Caco-2 (cell line): ENCODE measurements around the gene RNF166. TPM values are rescaled to one million over a fixed set of nuclear protein-coding genes. Genes with fewer than 3 reads are reported as not detected.

Experiments
- BruUV-seq: library from RNA; stranded (reverse); fragments of 400-500 nt; replicated peaks from 2 replicates; lab custom pipeline; 2021; lab: Mats Ljungman, UMichigan
- CTCF ChIA-PET: fragments of 300-600 bp; sonication (Branson Sonifier 250); formaldehyde crosslinking; loops from one replicate; lab custom pipeline; 2022; ENCODE audit warnings: antibody characterized with exemption; lab: Charles Lee
- POLR2A ChIA-PET: fragments of 300-600 bp; sonication (Branson Sonifier 250); formaldehyde crosslinking; loops from one replicate; lab custom pipeline; 2022; ENCODE audit warnings: antibody characterized with exemption; lab: Charles Lee
- DNase-seq, 2 experiments: peaks; one replicate each; pipeline versions ENCODE4 v3.0.0 to v3.0.0-alpha.2; 2020 to 2022
- H3K27me3 ChIP-seq: replicated peaks from 2 replicates; pipeline ENCODE4 v1.6.0; 2011; ENCODE audit warnings: low read length; ENCODE audit not compliant: control insufficient read depth, insufficient read depth
- H3K36me3 ChIP-seq: 2 replicates; pipeline ENCODE4 v1.5.1; 2011; ENCODE audit warnings: low read length; ENCODE audit not compliant: control insufficient read depth, insufficient read depth
- H3K4me1 ChIP-seq: fragments of 250-450 bp; sonication (Bioruptor Pico); 2 replicates; pipeline ENCODE4 v1.5.1; 2020; ENCODE audit warnings: mild to moderate bottlenecking
- H3K4me3 ChIP-seq: 2 replicates; pipeline ENCODE4 v1.5.1; 2011; ENCODE audit warnings: low read depth, mild to moderate bottlenecking, control low read depth, low read length
- H3K9me3 ChIP-seq: fragments of 250-450 bp; sonication (Bioruptor Pico); 2 replicates; pipeline ENCODE4 v1.5.1; 2020; ENCODE audit warnings: mild to moderate bottlenecking, moderate library complexity
- H3K27ac Mint-ChIP-seq: one replicate; pipeline ENCODE4 v1.8.0; 2022; ENCODE audit warnings: mixed read lengths; ENCODE audit not compliant: unreplicated experiment
- H3K27me3 Mint-ChIP-seq: one replicate; pipeline ENCODE4 v1.8.0; 2022; ENCODE audit warnings: mixed read lengths; ENCODE audit not compliant: insufficient read depth, unreplicated experiment
- H3K36me3 Mint-ChIP-seq: one replicate; pipeline ENCODE4 v1.8.0; 2022; ENCODE audit warnings: mild to moderate bottlenecking, mixed read lengths; ENCODE audit not compliant: insufficient read depth, unreplicated experiment
- H3K4me1 Mint-ChIP-seq: one replicate; pipeline ENCODE4 v1.8.0; 2022; ENCODE audit warnings: low read depth, mixed read lengths; ENCODE audit not compliant: unreplicated experiment
- H3K4me3 Mint-ChIP-seq: one replicate; pipeline ENCODE4 v1.8.0; 2022; ENCODE audit warnings: mild to moderate bottlenecking, moderate library complexity, mixed read lengths; ENCODE audit not compliant: unreplicated experiment
- H3K9me3 Mint-ChIP-seq: one replicate; pipeline ENCODE4 v1.8.0; 2022; ENCODE audit warnings: mixed read lengths; ENCODE audit not compliant: unreplicated experiment
- intact Hi-C: fragments of 100-400 bp; cut with micrococcal nuclease; formaldehyde crosslinking; loops from one replicate; pipeline ENCODE4 v1.10.0; 2022; ENCODE audit not compliant: unreplicated experiment
- total RNA-seq: library from RNA; stranded (reverse); gene quantifications from 2 replicates; pipeline ENCODE4 v1.2.3, GENCODE V29; 2022
- TF ChIP-seq, protein P1 (sequence below), 2 experiments: fragments of 200-600 bp in 1 of 2; IDR thresholded peaks; 1 replicate in 1 of 2; 2 replicates in 1 of 2; pipeline versions ENCODE4 v1.5.1 to v1.8.0; 2011 to 2022; ENCODE audit warnings: antibody characterized with exemption in 1 of 2, control low read depth in 1 of 2, inconsistent platforms in 1 of 2, low read depth in 1 of 2, low read length in 1 of 2, mild to moderate bottlenecking in 1 of 2, moderate library complexity in 1 of 2; ENCODE audit not compliant: insufficient read depth in 1 of 2, severe bottlenecking in 1 of 2, unreplicated experiment in 1 of 2

Gene RNF166
- total RNA-seq, 1 experiment from 2014 or later, result 37.3 TPM

DNA sequence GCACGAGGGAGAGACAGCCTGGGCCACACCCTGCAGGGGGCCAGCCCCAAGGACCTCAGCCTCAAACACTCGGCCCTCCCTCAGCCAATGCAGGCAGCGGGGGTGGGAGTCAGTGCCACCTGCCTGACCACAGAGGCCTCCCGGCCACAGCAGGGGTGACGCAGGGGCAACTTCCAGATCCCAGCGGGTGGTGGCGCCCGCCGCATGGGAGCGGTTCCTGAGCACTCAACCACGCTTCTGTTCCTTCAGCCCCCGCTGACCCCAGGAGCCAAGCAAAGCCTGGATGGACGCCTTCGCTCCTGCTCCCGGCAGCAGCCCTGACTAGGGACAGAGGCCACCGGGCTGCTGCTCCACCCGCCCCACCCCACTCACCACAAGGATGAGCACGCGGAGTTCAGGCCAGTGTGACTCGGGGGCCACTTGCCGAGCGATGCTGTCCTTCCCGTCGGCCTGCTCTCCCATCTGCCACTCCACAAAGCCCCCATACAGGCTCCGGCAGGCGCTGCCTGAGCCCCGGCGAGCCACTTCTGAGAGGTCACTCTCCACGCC lies 50.4 kb downstream of the RNF166 start:
- no peak overlapping the region for H3K27ac Mint-ChIP-seq
- no peak for DNase-seq
- H3K4me3 ChIP-seq, result no peak overlapping the region
- TF ChIP-seq, protein P1, sequence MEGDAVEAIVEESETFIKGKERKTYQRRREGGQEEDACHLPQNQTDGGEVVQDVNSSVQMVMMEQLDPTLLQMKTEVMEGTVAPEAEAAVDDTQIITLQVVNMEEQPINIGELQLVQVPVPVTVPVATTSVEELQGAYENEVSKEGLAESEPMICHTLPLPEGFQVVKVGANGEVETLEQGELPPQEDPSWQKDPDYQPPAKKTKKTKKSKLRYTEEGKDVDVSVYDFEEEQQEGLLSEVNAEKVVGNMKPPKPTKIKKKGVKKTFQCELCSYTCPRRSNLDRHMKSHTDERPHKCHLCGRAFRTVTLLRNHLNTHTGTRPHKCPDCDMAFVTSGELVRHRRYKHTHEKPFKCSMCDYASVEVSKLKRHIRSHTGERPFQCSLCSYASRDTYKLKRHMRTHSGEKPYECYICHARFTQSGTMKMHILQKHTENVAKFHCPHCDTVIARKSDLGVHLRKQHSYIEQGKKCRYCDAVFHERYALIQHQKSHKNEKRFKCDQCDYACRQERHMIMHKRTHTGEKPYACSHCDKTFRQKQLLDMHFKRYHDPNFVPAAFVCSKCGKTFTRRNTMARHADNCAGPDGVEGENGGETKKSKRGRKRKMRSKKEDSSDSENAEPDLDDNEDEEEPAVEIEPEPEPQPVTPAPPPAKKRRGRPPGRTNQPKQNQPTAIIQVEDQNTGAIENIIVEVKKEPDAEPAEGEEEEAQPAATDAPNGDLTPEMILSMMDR (IDR thresholded peaks at IDR 0.05; ENCODE audit: insufficient read depth in 1 of 2, low read depth in 1 of 2, low read length in 1 of 2, severe bottlenecking in 1 of 2, unreplicated experiment in 1 of 2), result no peak
- peaks cover 5% of the 10 kb centered on the region for H3K36me3 ChIP-seq
- intact Hi-C loops, result no loop called here
- H3K4me1 Mint-ChIP-seq, result no peaks in the 10 kb centered on the region
- ChIA-PET CTCF (no interaction called here), POLR2A (no interaction called here)
- H3K27me3 Mint-ChIP-seq, result no peaks in the 10 kb centered on the region
- H3K4me1 ChIP-seq, result peaks cover 16% of the 10 kb centered on the region
- H3K9me3 ChIP-seq, result no peaks in the 10 kb centered on the region
- H3K4me3 Mint-ChIP-seq, result no peak overlapping the region
- BruUV-seq, result no TSS peak
- no peaks in the 10 kb centered on the region for H3K27me3 ChIP-seq
- peaks cover 45% of the 10 kb centered on the region for H3K36me3 Mint-ChIP-seq
- no peaks in the 10 kb centered on the region for H3K9me3 Mint-ChIP-seq

DNA sequence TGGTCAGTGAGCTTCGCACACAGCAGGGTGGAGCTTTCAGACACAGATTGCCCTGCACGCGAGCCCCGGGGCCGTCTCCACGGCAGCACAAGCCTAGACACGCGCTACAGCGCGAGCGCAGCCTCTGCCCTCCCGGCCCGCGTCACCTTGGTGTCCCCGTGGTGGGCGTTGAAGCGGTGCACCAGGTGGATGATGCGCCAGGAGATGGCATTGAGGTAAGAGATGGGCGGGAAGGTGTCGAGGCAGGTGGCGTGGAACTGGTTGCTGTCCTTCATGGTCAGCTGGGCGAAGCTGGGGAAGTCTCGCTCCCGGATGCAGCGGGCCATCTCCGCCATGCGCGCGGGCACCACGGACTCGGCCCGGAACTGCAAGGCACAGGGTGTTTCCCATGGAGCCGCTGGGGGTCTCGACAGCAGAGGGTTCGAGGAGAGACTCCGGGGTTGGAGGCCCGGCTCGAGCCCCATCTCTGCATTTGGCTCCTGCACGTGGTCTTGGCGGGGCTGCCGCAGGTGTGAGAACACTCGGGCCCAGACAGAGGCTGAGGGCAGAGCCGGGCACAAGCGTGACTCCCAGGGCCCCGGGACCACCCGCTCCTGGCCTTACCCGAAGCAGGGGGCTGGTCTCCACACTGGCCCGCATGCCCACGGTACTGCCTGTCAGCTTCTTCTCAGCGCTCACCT lies 51.0 kb downstream of the RNF166 start:
- no peaks in the 10 kb centered on the region for H3K9me3 Mint-ChIP-seq
- intact Hi-C loops, result no loop called here
- no peaks in the 10 kb centered on the region for H3K9me3 ChIP-seq
- H3K36me3 ChIP-seq, result peaks cover 5% of the 10 kb centered on the region
- H3K4me1 Mint-ChIP-seq, result no peaks in the 10 kb centered on the region
- peaks cover 14% of the 10 kb centered on the region for H3K4me1 ChIP-seq
- POLR2A ChIA-PET, result no interaction called here
- peaks cover 50% of the 10 kb centered on the region for H3K36me3 Mint-ChIP-seq
- BruUV-seq, result no TSS peak
- H3K27ac Mint-ChIP-seq, result no peak overlapping the region
- no peak overlapping the region for H3K4me3 ChIP-seq
- no peaks in the 10 kb centered on the region for H3K27me3 Mint-ChIP-seq
- H3K27me3 ChIP-seq, result no peaks in the 10 kb centered on the region
- no peak for DNase-seq
- TF ChIP-seq, protein P1 (IDR thresholded peaks at IDR 0.05; ENCODE audit: insufficient read depth in 1 of 2, low read depth in 1 of 2, low read length in 1 of 2, severe bottlenecking in 1 of 2, unreplicated experiment in 1 of 2), result no peak
- CTCF ChIA-PET, result no interaction called here
- no peak overlapping the region for H3K4me3 Mint-ChIP-seq

DNA sequence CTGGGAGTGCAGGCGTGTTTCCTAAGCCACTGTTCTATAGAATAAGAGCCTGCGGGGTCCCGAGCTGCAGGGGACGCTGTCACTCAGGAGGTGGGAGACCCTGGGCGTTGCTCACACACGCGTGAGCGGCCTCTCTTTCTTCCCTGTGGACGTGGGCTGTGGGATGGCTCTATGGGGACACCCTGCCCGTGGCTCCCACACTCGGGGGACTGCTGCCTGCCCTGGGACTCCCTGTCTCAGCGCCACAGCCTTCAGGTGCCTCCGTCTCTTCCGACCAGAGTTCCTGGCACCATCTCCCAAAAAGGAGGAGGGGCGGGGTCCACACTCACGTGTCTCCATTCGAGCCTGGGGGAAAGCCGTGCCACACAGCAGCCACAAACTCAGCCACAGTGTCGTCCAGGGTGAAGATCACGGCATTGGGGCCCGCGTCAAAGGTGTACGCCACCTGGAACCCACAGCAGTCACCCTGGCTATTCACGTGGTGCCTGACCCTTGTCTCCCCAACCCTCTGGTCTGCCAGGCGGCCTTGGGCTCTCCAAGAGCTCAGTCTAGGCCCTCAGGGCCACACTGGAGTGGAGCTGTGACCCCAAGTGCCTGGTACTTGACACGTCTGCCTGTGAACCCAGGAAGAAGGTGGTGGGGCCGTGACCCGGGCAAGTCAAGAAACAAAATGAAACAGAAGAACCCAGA lies 51.7 kb downstream of the RNF166 start:
- no TSS peak for BruUV-seq
- TF ChIP-seq, protein P1 (IDR thresholded peaks at IDR 0.05; ENCODE audit: insufficient read depth in 1 of 2, low read depth in 1 of 2, low read length in 1 of 2, severe bottlenecking in 1 of 2, unreplicated experiment in 1 of 2), result no peak
- Histone ChIP-seq H3K36me3 (peaks cover 5% of the 10 kb centered on the region), H3K9me3 (no peaks in the 10 kb centered on the region), H3K4me3 (no peak overlapping the region), H3K27me3 (no peaks in the 10 kb centered on the region), H3K4me1 (peaks cover 12% of the 10 kb centered on the region)
- peaks cover 57% of the 10 kb centered on the region for H3K36me3 Mint-ChIP-seq
- H3K27ac Mint-ChIP-seq, result no peak overlapping the region
- no peak overlapping the region for H3K4me3 Mint-ChIP-seq
- no peak for DNase-seq
- no peaks in the 10 kb centered on the region for H3K9me3 Mint-ChIP-seq
- no peaks in the 10 kb centered on the region for H3K4me1 Mint-ChIP-seq
- no peaks in the 10 kb centered on the region for H3K27me3 Mint-ChIP-seq
- POLR2A ChIA-PET, result no interaction called here
- intact Hi-C loops, result no loop called here
- CTCF ChIA-PET, result no interaction called here
